T follicular helper cell (primary cell): ENCODE data around the gene GRM2.

ENCODE experiments used
- DNase-seq: peaks from one replicate; pipeline ENCODE4 v3.0.0-alpha.2; 2020; ENCODE audit warnings: low read depth

GRM2 gene

GRCh38 chr3:51705276-51706020 is 1.4 kb upstream of the GRM2 start:
- no peak for DNase-seq

- no peak for DNase-seq
These were observed 815 bp upstream of the GRM2 start for GRCh38 chr3:51706021-51706485.

GRCh38 chr3:51708216-51708845 is 1.5 kb downstream of the GRM2 start:
- no peak for DNase-seq

GRCh38 chr3:51709004-51709420 is 2.1 kb downstream of the GRM2 start:
- no peak for DNase-seq

- no peak for DNase-seq
These were observed 2.8 kb downstream of the GRM2 start for GRCh38 chr3:51709675-51710074.

GRCh38 chr3:51710631-51711351 is 3.9 kb downstream of the GRM2 start:
- DNase-seq: no peak

- no peak for DNase-seq
These were observed 4.6 kb downstream of the GRM2 start for GRCh38 chr3:51711352-51712037.

GRCh38 chr3:51712038-51712420 is 5.2 kb downstream of the GRM2 start:
- DNase-seq: no peak

GRCh38 chr3:51712511-51712931 is 5.7 kb downstream of the GRM2 start:
- DNase-seq: no peak

GRCh38 chr3:51712963-51713362 is 6.1 kb downstream of the GRM2 start:
- no peak for DNase-seq

GRCh38 chr3:51715231-51715976 is 8.5 kb downstream of the GRM2 start:
- no peak for DNase-seq

- DNase-seq: no peak
These were observed 9.1 kb downstream of the GRM2 start for GRCh38 chr3:51715977-51716294.

GRCh38 chr3:51716805-51717204 is 9.9 kb downstream of the GRM2 start:
- DNase-seq: no peak

- DNase-seq: no peak
These were observed 10.6 kb downstream of the GRM2 start for GRCh38 chr3:51717446-51717845.

GRCh38 chr3:51717947-51718346 is 11.1 kb downstream of the GRM2 start:
- DNase-seq: no peak

GRCh38 chr3:51718547-51719409 is 11.9 kb downstream of the GRM2 start:
- DNase-seq: no peak

- no peak for DNase-seq
These were observed 12.7 kb downstream of the GRM2 start for GRCh38 chr3:51719410-51720025.

GRCh38 chr3:51720292-51721061 is 13.6 kb downstream of the GRM2 start:
- no peak for DNase-seq

- DNase-seq: no peak
These were observed 14.3 kb downstream of the GRM2 start for GRCh38 chr3:51721062-51721745.
